ENCODE data around the gene FAM174B. TPM values are rescaled to one million over a fixed set of nuclear protein-coding genes. Genes with fewer than 3 reads are reported as not detected.

The FAM174B gene
- total RNA-seq, 1 experiment from 2014 or later: 0.30 TPM

DNA sequence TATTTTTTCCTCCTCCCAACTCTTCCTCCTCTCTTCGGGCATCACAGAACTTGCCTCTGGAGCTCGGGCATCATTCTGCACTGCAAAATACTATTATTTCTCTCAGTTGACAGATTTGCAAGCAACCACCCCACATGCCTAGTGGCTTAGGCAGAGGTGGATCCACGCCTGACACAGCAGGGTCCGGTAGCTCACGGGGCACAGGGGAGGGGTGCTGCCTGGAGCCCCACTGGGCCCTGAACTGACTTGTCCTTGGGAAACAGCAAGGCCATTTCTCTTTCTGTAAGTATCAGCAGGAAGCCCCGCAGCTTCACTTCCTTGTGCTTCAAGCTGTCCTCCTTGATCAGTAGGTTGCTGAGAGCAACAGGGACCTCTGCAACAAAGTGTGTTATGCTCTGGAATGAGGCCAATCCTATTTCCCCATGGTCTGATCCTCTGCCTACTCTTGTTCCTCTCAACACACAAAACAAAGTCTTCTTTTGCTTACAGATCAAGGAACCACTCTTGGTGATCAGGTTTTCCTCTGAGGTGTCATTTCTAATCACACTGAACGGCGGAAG, 69.1 kb downstream of the FAM174B start:
- TF ChIP-seq, protein P1, sequence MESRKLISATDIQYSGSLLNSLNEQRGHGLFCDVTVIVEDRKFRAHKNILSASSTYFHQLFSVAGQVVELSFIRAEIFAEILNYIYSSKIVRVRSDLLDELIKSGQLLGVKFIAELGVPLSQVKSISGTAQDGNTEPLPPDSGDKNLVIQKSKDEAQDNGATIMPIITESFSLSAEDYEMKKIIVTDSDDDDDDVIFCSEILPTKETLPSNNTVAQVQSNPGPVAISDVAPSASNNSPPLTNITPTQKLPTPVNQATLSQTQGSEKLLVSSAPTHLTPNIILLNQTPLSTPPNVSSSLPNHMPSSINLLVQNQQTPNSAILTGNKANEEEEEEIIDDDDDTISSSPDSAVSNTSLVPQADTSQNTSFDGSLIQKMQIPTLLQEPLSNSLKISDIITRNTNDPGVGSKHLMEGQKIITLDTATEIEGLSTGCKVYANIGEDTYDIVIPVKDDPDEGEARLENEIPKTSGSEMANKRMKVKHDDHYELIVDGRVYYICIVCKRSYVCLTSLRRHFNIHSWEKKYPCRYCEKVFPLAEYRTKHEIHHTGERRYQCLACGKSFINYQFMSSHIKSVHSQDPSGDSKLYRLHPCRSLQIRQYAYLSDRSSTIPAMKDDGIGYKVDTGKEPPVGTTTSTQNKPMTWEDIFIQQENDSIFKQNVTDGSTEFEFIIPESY (IDR thresholded peaks at IDR 0.05; ENCODE audit: extremely low read depth, insufficient replicate concordance, low read length): no peak
- TF ChIP-seq SIN3A (IDR thresholded peaks at IDR 0.05; ENCODE audit: low read depth) (no peak), POLR2A (IDR thresholded peaks at IDR 0.05; ENCODE audit: borderline replicate concordance, extremely low read depth, insufficient read depth, insufficient read length) (no peak), CBX3 (IDR thresholded peaks at IDR 0.05; ENCODE audit: low read depth) (no peak), EZH2 (IDR thresholded peaks at IDR 0.05) (no peak), YY1 (IDR thresholded peaks at IDR 0.05; ENCODE audit: extremely low read depth, insufficient replicate concordance, low read depth, low read length) (no peak), ZNF274 (IDR thresholded peaks at IDR 0.05; ENCODE audit: low read depth, low read length) (no peak)
- TF ChIP-seq, protein P2, sequence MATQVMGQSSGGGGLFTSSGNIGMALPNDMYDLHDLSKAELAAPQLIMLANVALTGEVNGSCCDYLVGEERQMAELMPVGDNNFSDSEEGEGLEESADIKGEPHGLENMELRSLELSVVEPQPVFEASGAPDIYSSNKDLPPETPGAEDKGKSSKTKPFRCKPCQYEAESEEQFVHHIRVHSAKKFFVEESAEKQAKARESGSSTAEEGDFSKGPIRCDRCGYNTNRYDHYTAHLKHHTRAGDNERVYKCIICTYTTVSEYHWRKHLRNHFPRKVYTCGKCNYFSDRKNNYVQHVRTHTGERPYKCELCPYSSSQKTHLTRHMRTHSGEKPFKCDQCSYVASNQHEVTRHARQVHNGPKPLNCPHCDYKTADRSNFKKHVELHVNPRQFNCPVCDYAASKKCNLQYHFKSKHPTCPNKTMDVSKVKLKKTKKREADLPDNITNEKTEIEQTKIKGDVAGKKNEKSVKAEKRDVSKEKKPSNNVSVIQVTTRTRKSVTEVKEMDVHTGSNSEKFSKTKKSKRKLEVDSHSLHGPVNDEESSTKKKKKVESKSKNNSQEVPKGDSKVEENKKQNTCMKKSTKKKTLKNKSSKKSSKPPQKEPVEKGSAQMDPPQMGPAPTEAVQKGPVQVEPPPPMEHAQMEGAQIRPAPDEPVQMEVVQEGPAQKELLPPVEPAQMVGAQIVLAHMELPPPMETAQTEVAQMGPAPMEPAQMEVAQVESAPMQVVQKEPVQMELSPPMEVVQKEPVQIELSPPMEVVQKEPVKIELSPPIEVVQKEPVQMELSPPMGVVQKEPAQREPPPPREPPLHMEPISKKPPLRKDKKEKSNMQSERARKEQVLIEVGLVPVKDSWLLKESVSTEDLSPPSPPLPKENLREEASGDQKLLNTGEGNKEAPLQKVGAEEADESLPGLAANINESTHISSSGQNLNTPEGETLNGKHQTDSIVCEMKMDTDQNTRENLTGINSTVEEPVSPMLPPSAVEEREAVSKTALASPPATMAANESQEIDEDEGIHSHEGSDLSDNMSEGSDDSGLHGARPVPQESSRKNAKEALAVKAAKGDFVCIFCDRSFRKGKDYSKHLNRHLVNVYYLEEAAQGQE (IDR thresholded peaks at IDR 0.05; ENCODE audit: low read depth): no peak
- TF ChIP-seq, protein P3, sequence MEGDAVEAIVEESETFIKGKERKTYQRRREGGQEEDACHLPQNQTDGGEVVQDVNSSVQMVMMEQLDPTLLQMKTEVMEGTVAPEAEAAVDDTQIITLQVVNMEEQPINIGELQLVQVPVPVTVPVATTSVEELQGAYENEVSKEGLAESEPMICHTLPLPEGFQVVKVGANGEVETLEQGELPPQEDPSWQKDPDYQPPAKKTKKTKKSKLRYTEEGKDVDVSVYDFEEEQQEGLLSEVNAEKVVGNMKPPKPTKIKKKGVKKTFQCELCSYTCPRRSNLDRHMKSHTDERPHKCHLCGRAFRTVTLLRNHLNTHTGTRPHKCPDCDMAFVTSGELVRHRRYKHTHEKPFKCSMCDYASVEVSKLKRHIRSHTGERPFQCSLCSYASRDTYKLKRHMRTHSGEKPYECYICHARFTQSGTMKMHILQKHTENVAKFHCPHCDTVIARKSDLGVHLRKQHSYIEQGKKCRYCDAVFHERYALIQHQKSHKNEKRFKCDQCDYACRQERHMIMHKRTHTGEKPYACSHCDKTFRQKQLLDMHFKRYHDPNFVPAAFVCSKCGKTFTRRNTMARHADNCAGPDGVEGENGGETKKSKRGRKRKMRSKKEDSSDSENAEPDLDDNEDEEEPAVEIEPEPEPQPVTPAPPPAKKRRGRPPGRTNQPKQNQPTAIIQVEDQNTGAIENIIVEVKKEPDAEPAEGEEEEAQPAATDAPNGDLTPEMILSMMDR (IDR thresholded peaks at IDR 0.05 in 2 of 3, conservative IDR thresholded peaks at IDR 0.05 in 1 of 3; ENCODE audit: borderline replicate concordance in 1 of 3, insufficient read depth in 1 of 3, low read depth in 2 of 3, low read length in 2 of 3): no peak
- H3K9ac ChIP-seq (ENCODE audit: low read length): no peak overlapping the region
- H3K27ac ChIP-seq (ENCODE audit: low read depth, low read length): no peak overlapping the region
- no peaks in the 10 kb centered on the region for H3K9me2 ChIP-seq (ENCODE audit: insufficient read depth)
- ATAC-seq (no peak), DNase-seq (ENCODE audit: low read depth, low spot score) (no peak)
- H3K36me3 ChIP-seq (ENCODE audit: control insufficient read depth in 1 of 2, insufficient read depth in 2 of 2, low read length in 2 of 2): no peaks in the 10 kb centered on the region
- ChIA-PET POLR2A (no interaction called here), RAD21 (ENCODE audit: low non-redundant PET in 1 of 2, low total read pairs in 2 of 2, uncharacterized antibody in 2 of 2, unreplicated experiment in 2 of 2) (no interaction called here), CTCF (no interaction called here)
- peaks cover 42% of the 10 kb centered on the region for H3K27me3 ChIP-seq (ENCODE audit: insufficient read depth, low read length)
- no peaks in the 10 kb centered on the region for H3K79me2 ChIP-seq (ENCODE audit: insufficient read depth, low read length)
- H2AFZ ChIP-seq (ENCODE audit: low read depth, low read length, poor library complexity, severe bottlenecking): no peak overlapping the region
- BruUV-seq (replicated peaks): no TSS peak
- no peaks in the 10 kb centered on the region for H4K20me1 ChIP-seq (ENCODE audit: insufficient read depth)
- intact Hi-C loops (cut with micrococcal nuclease): no loop called here
- H3K4me3 ChIP-seq (replicated peaks in 1 of 2; ENCODE audit: low read depth in 1 of 2, low read length in 2 of 2): no peak overlapping the region
- no peak overlapping the region for H3K4me2 ChIP-seq (ENCODE audit: low read length)
- no peaks in the 10 kb centered on the region for H3K4me1 ChIP-seq (ENCODE audit: control insufficient read depth in 1 of 2, insufficient read depth in 2 of 2, low read length in 2 of 2)
- no peaks in the 10 kb centered on the region for H3K9me3 ChIP-seq (ENCODE audit: control insufficient read depth in 1 of 2, insufficient read depth in 1 of 2, low read depth in 1 of 2, low read length in 2 of 2)

All from HCT116 (cell line).